ENCODE results near the gene DDX39A. TPM values are rescaled to one million over a fixed set of nuclear protein-coding genes. Genes with fewer than 3 reads are reported as not detected.

DDX39A gene
- total and polyA plus RNA-seq, 2 of the 13 experiments (the other 11 are each of a cell fraction or from before 2014, with no cell fraction given): 34.6 to 90.4 TPM

- in situ Hi-C loops (cut with HindIII; ENCODE audit: extremely low pct_ligation_motif_present, low pct_unique_long_range_greater_than_20kb): no loop called here
- ChIA-PET CTCF (ENCODE audit: low intra/inter-chr PET ratio, low total read pairs) (no interaction called here), POLR2A (no interaction called here)
- intact Hi-C loops (cut with micrococcal nuclease; ENCODE audit: unreplicated experiment): no loop called here
- Histone ChIP-seq H3K4me1 (ENCODE audit: insufficient read depth, low read length) (0 out of 2 replicates have a peak, but pooled peaks cover 7% of the 10 kb centered on the region), H3K27me3 (ENCODE audit: control insufficient read depth in 1 of 2, insufficient read depth in 2 of 2, low read length in 2 of 2) (no peaks in the 10 kb centered on the region), H3K27ac (ENCODE audit: extremely low read length, insufficient read depth, low read length) (no peak overlapping the region), H3K9me3 (ENCODE audit: low read length) (no peaks in the 10 kb centered on the region), H3K4me3 (replicated peaks in 1 of 3; ENCODE audit: insufficient read depth in 1 of 3, low read depth in 2 of 3, low read length in 3 of 3) (no peak overlapping the region), H3K4me2 (ENCODE audit: low read depth, low read length) (no peak overlapping the region), H2AFZ (ENCODE audit: low read length) (no peak overlapping the region), H4K20me1 (ENCODE audit: insufficient read depth, low read length) (no peaks in the 10 kb centered on the region), H3K36me3 (replicated peaks in 1 of 2; ENCODE audit: control insufficient read depth in 1 of 2, insufficient read depth in 2 of 2, low read length in 2 of 2) (no peaks in the 10 kb centered on the region), H3K9ac (ENCODE audit: insufficient read depth, low read depth, low read length) (no peak overlapping the region), H3K79me2 (ENCODE audit: insufficient read depth, low read length) (no peaks in the 10 kb centered on the region)
- FAIRE-seq (no peak), ATAC-seq (no peak), DNase-seq (ENCODE audit: low spot score) (no peak)
- no TSS peak for BruUV-seq (replicated peaks)
- TF ChIP-seq PHF5A (CRISPR knock-in tag; IDR thresholded peaks at IDR 0.05; ENCODE audit: low read depth, unreplicated experiment) (no peak), MAFG (CRISPR knock-in tag; IDR thresholded peaks at IDR 0.05) (no peak), U2AF1 (optimal IDR thresholded peaks at IDR 0.05; ENCODE audit: low read depth, low read length) (no peak), PAX8 (CRISPR knock-in tag; IDR thresholded peaks at IDR 0.05; ENCODE audit: borderline replicate concordance) (no peak), ZNF230 (CRISPR knock-in tag; IDR thresholded peaks at IDR 0.05) (no peak), CTCF (CRISPR knock-in tag; IDR thresholded peaks at IDR 0.05) (no peak), HNRNPK (IDR thresholded peaks at IDR 0.05; ENCODE audit: low read depth, low read length, poor library complexity, severe bottlenecking) (no peak), ZNF329 (CRISPR knock-in tag; IDR thresholded peaks at IDR 0.05; ENCODE audit: low read depth) (peak; percentile 98), HDAC6 (IDR thresholded peaks at IDR 0.05; ENCODE audit: low read depth, low read length) (no peak)
- 82% methylated on average over 2 of the region's 5 CpGs for WGBS (ENCODE audit: low lambda C conversion rate)
These were observed 28.6 kb downstream of the DDX39A start for GRCh38 chr19:14390548-14390947.
